GM18498 (cell line): Measurements from ENCODE around the gene YIPF5.

Experiments used
- ATAC-seq: cut with Tn5 transposase; IDR thresholded peaks from one replicate; pipeline ENCODE4 v1.9.1; 2021; ENCODE audit warnings: mild to moderate bottlenecking, moderate library complexity; ENCODE audit not compliant: unreplicated experiment

YIPF5 gene

DNA sequence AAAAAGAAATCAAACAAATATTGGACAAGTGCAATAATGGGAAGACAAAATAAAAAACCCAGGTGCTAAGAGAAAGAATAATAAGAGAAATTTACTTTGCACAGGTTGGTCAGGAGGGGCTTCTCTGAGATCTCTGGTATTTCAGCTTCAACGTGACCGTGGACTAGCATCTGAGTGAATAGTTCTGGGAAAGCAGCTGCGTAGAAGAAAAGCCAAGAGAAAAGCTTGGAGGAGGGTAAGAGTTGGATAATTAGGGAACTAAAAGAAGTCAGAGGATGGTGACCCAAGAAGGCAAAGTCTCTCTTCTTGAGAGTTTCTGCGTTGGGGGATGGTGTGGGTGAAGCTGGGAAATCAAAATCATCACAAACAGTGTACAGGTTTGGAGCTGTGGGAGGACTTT is 41.6 kb downstream of the YIPF5 start:
- ATAC-seq, result no peak

DNA sequence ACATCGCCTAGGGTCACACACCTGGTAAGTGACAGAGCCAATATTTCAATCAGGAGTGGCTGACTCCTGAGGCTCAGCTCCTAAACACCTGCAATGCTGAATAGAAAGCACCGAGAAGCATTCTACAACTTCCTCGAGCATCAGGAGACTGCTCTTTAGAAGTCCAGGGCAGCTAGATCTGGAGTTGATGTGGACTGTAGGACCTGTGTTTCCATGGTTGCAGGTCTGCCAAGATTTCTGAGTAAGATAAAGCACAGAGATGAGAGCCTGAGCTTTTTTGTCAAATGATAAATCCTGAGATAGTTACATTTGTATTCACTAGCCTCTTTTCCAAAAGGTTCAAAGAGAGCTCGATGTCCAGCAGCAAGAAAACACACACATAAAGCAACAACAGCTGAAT is 43.8 kb downstream of the YIPF5 start:
- ATAC-seq, result no peak

GRCh38 chr5:144125163-144125726 is 45.2 kb downstream of the YIPF5 start:
- ATAC-seq, result no peak

DNA sequence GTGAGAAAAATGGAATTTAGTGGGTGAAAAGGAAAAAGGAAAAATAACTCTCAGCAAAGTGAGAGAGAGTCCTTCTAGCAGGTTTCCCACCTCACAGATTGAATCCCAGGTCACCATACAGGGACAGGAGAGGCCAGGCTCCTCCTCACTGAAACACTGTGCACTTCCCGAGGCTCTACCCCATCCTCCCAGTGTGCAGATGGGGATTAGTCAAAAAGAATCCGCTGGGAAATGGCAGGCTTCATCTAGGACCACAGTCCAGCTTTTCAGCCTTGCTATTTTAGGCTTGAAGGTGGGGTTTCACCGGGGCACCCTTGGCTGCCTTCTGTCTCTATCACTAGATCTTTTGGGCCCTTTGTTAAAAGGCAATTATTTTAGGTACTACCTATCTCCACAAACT is 47.8 kb downstream of the YIPF5 start:
- no peak for ATAC-seq

GRCh38 chr5:144122081-144122480 is 48.4 kb downstream of the YIPF5 start:
- no peak for ATAC-seq

GRCh38 chr5:144121577-144121976 is 48.9 kb downstream of the YIPF5 start:
- ATAC-seq, result no peak

- no peak for ATAC-seq
These were observed 49.7 kb downstream of the YIPF5 start for GRCh38 chr5:144120661-144121180.

- no peak for ATAC-seq
These were observed 53.0 kb downstream of the YIPF5 start for GRCh38 chr5:144117412-144117811.

- ATAC-seq, result no peak
These were observed 55.9 kb downstream of the YIPF5 start for GRCh38 chr5:144114571-144114970.
